A549 (cell line): ENCODE measurements around the gene IL36B.

Source experiments
- CBX8 ChIP-seq: fragments of 200-600 bp; sonication (generic); IDR thresholded peaks from 2 replicates; pipeline ENCODE4 v1.6.1; 2016
- CTCF ChIP-seq: fragments of >200 bp; sonication (Bioruptor Twin); formaldehyde crosslinking; IDR thresholded peaks from 3 replicates; pipeline ENCODE4 v1.5.1; 2016
- E2F6 ChIP-seq: IDR thresholded peaks from 2 replicates; pipeline ENCODE4 v1.6.1; 2012; ENCODE audit warnings: low read depth, borderline replicate concordance
- HDAC2 ChIP-seq: fragments of 200-600 bp; sonication (generic); IDR thresholded peaks from 2 replicates; pipeline ENCODE4 v1.6.1; 2016
- HMGXB4 ChIP-seq: fragments of 250-450 bp; sonication (Bioruptor Pico); IDR thresholded peaks from 2 replicates; pipeline ENCODE4 v1.5.0; 2021; ENCODE audit warnings: mild to moderate bottlenecking, moderate library complexity, borderline replicate concordance
- MAX ChIP-seq: IDR thresholded peaks from 2 replicates; pipeline ENCODE4 v1.6.1; 2012
- PBX3 ChIP-seq: IDR thresholded peaks from 2 replicates; pipeline ENCODE4 v1.6.1; 2012
- POLR2A ChIP-seq: IDR thresholded peaks from 2 replicates; pipeline ENCODE4 v1.6.1; 2012; ENCODE audit warnings: mild to moderate bottlenecking, low read length
- POLR2AphosphoS2 ChIP-seq: conservative IDR thresholded peaks from 2 replicates; pipeline ENCODE4 v1.6.1; 2012; ENCODE audit warnings: low read length, improper control_type of control experiment, inconsistent platforms
- RNF2 ChIP-seq: fragments of 200-600 bp; sonication (generic); IDR thresholded peaks from 2 replicates; pipeline ENCODE4 v1.6.1; 2016; ENCODE audit warnings: low read depth, mild to moderate bottlenecking, antibody characterized with exemption, moderate library complexity, borderline replicate concordance
- USF2 ChIP-seq: fragments of 450-650 bp; IDR thresholded peaks from 2 replicates; pipeline ENCODE4 v1.6.1; 2014; ENCODE audit warnings: antibody characterized with exemption

- no peak for TF ChIP-seq HMGXB4 (CRISPR knock-in tag)
- no peak for TF ChIP-seq PBX3
- TF ChIP-seq CTCF = no peak
- TF ChIP-seq POLR2AphosphoS2 = no peak
- TF ChIP-seq HDAC2 = no peak
- no peak for TF ChIP-seq POLR2A
- TF ChIP-seq CBX8 = no peak
- no peak for TF ChIP-seq USF2
- TF ChIP-seq E2F6 = no peak
- no peak for TF ChIP-seq MAX
- TF ChIP-seq RNF2 = no peak
These were observed 27.9 kb downstream of the IL36B start for GRCh38 chr2:113024764-113025163.
